Measurements from ENCODE around the gene RNF157. TPM values are rescaled to one million over a fixed set of nuclear protein-coding genes. Genes with fewer than 3 reads are reported as not detected.
A peak's percentile ranks its signal among the peaks of the same experiment; 100 is the strongest.

The RNF157 gene
- total and polyA plus RNA-seq, 9 of the 15 experiments (the other 6 are each of a cell fraction or from before 2014, with no cell fraction given) = 8.1 to 31.7 (median 20.8) TPM

GRCh38 chr17:76111956-76112355 lies 128.3 kb downstream of the RNF157 start:
- no peak overlapping the region for H3K9ac ChIP-seq (ENCODE audit: insufficient read depth in 1 of 2, low read depth in 2 of 2, low read length in 2 of 2)
- H3K79me2 ChIP-seq (ENCODE audit: control insufficient read depth, insufficient read depth, low read length) = no peaks in the 10 kb centered on the region
- POLR2A ChIA-PET = interaction anchor here (0.6 to 0.9 kb wide), 2 partner anchors 167 to 274 kb away, joined by 3 to 4 read pairs; no protein-coding TSS in a partner anchor
- H4K20me1 ChIP-seq (replicated peaks; ENCODE audit: control insufficient read depth, insufficient read depth, low read length) = no peaks in the 10 kb centered on the region
- in situ Hi-C loops (cut with MboI) = no loop called here
- 26% methylated on average over 2 of the region's 2 CpGs for WGBS (ENCODE audit: insufficient coverage, low coverage, missing lambda C conversion rate)
- H3K4me1 ChIP-seq (replicated peaks in 1 of 2; ENCODE audit: control insufficient read depth in 2 of 2, insufficient read depth in 2 of 2, low read length in 2 of 2) = no peaks in the 10 kb centered on the region
- intact Hi-C loops (cut with micrococcal nuclease) = no loop called here
- TF ChIP-seq RBM34 (IDR thresholded peaks at IDR 0.05; ENCODE audit: borderline replicate concordance, insufficient read depth, low read length) (no peak), MTA2 (IDR thresholded peaks at IDR 0.05; ENCODE audit: low read depth) (no peak)
- H3K36me3 ChIP-seq (ENCODE audit: control insufficient read depth, insufficient read depth, low read length) = no peaks in the 10 kb centered on the region
- no peaks in the 10 kb centered on the region for H3K9me1 ChIP-seq (ENCODE audit: control insufficient read depth, insufficient read depth, low read length)
- H3K4me3 ChIP-seq = no peak overlapping the region
- H3K4me2 ChIP-seq (ENCODE audit: insufficient read depth, low read length) = no peak overlapping the region
- H3K9me3 ChIP-seq (replicated peaks; ENCODE audit: control insufficient read depth, insufficient read depth, low read depth, low read length) = no peaks in the 10 kb centered on the region
- no peak overlapping the region for H2AFZ ChIP-seq (ENCODE audit: low read depth, low read length)
- no peaks in the 10 kb centered on the region for H3K27me3 ChIP-seq (ENCODE audit: control insufficient read depth in 2 of 2, insufficient read depth in 2 of 2, low read length in 2 of 2)
- BruUV-seq (replicated peaks) = no TSS peak
- DNase-seq (ENCODE audit: extremely low read depth in 1 of 4, low spot score in 3 of 4) (no peak), FAIRE-seq (no peak), ATAC-seq (no peak)
- CTCF ChIA-PET (ENCODE audit: low intra/inter-chr PET ratio) = no interaction called here
- no peak overlapping the region for H3K27ac ChIP-seq (ENCODE audit: extremely low read depth, low read depth, low read length)

- BruUV-seq (replicated peaks) = no TSS peak
- FAIRE-seq = no peak
- in situ Hi-C loops (cut with MboI) = no loop called here
Observed at GRCh38 chr17:76107509-76107908, 132.8 kb downstream of the RNF157 start.

More at GRCh38 chr17:76107509-76107908, 132.8 kb downstream of the RNF157 start:
- Histone ChIP-seq H3K4me3 (no peak overlapping the region), H3K4me2 (ENCODE audit: insufficient read depth, low read length) (no peak overlapping the region), H3K27me3 (ENCODE audit: control insufficient read depth in 2 of 2, insufficient read depth in 2 of 2, low read length in 2 of 2) (no peaks in the 10 kb centered on the region), H3K9ac (ENCODE audit: insufficient read depth in 1 of 2, low read depth in 2 of 2, low read length in 2 of 2) (no peak overlapping the region), H3K79me2 (ENCODE audit: control insufficient read depth, insufficient read depth, low read length) (peaks cover 11% of the 10 kb centered on the region), H3K9me1 (ENCODE audit: control insufficient read depth, insufficient read depth, low read length) (peaks cover 2% of the 10 kb centered on the region), H3K27ac (ENCODE audit: extremely low read depth, low read depth, low read length) (no peak overlapping the region), H3K36me3 (ENCODE audit: control insufficient read depth, insufficient read depth, low read length) (no peaks in the 10 kb centered on the region), H2AFZ (ENCODE audit: low read depth, low read length) (no peak overlapping the region), H3K4me1 (replicated peaks in 1 of 2; ENCODE audit: control insufficient read depth in 2 of 2, insufficient read depth in 2 of 2, low read length in 2 of 2) (peaks cover 12 to 15% of the 10 kb centered on the region in 2 experiments), H3K9me3 (replicated peaks; ENCODE audit: control insufficient read depth, insufficient read depth, low read depth, low read length) (no peaks in the 10 kb centered on the region), H4K20me1 (replicated peaks; ENCODE audit: control insufficient read depth, insufficient read depth, low read length) (no peaks in the 10 kb centered on the region)
- CTCF ChIA-PET (ENCODE audit: low intra/inter-chr PET ratio) = interaction anchor here (0.7 kb wide), 1 partner anchor 14 kb away, joined by 3 read pairs; no protein-coding TSS in a partner anchor
- DNase-seq (ENCODE audit: extremely low read depth in 1 of 4, low spot score in 3 of 4) (peak in 1 of 4 experiments; percentile 61), ATAC-seq (no peak)
- POLR2A ChIA-PET = no interaction called here
- TF ChIP-seq BRD9 (IDR thresholded peaks at IDR 0.05; ENCODE audit: low read depth, partially characterized antibody) (no peak), ZNF175 (CRISPR knock-in tag; IDR thresholded peaks at IDR 0.05; ENCODE audit: low read depth) (no peak), CTCF (IDR thresholded peaks at IDR 0.05 in 2 of 3, conservative IDR thresholded peaks at IDR 0.05 in 1 of 3; ENCODE audit: insufficient read depth in 2 of 3, low read depth in 1 of 3, low read length in 3 of 3) (peak; percentile 1 to 61 (median 37); a peak in 4 of 6 replicates), SMARCA5 (IDR thresholded peaks at IDR 0.05) (no peak), TCFL5 (CRISPR knock-in tag; conservative IDR thresholded peaks at IDR 0.05) (no peak), SMARCE1 (IDR thresholded peaks at IDR 0.05) (peak; percentile 22; the same call in 1 of the 2 replicates), RAD21 (CRISPR knock-in tag; conservative IDR thresholded peaks at IDR 0.05 in 1 of 2, IDR thresholded peaks at IDR 0.05 in 1 of 2) (peak; percentile 12 to 41; a peak in 1 of 4 replicates), SNRNP70 (optimal IDR thresholded peaks at IDR 0.05; ENCODE audit: low read depth, low read length) (no peak), SP2 (IDR thresholded peaks at IDR 0.05; ENCODE audit: extremely low read depth, low read depth, low read length, poor library complexity, severe bottlenecking) (no peak)
- 35% methylated on average over 6 of the region's 6 CpGs for WGBS (ENCODE audit: insufficient coverage, low coverage, missing lambda C conversion rate)
- intact Hi-C loops (cut with micrococcal nuclease) = no loop called here
